ENCODE data around the gene FGF9. TPM values are rescaled to one million over a fixed set of nuclear protein-coding genes. Genes with fewer than 3 reads are reported as not detected.
A peak's percentile ranks its signal among the peaks of the same experiment; 100 is the strongest.

Gene FGF9
- total and polyA plus RNA-seq, 2 donors (not counting 1 experiment from before 2014, with no cell fraction given), result 0.13 to 3.0 TPM

GRCh38 chr13:21668732-21669275 is 2.1 kb upstream of the FGF9 start:
- Mint-ChIP-seq H3K27me3 (peaks cover 46% of the 10 kb centered on the region), H3K9me3 (ENCODE audit: insufficient read depth) (no peaks in the 10 kb centered on the region), H3K4me3 (peak overlapping the region; percentile 92), H3K27ac (no peak overlapping the region), H3K4me1 (peaks cover 41% of the 10 kb centered on the region)
- DNase-seq (no peak), ATAC-seq (ENCODE audit: low read depth) (no peak)
- intact Hi-C loops (cut with micrococcal nuclease), result loop anchor here (10.0 kb wide), 1 partner anchor 176 kb away; no protein-coding TSS in a partner anchor
- peaks cover 0 to 55% (median 37%) of the 10 kb centered on the region in 4 experiments for H3K27me3 ChIP-seq (replicated peaks in 1 of 4; ENCODE audit: control extremely low read depth in 1 of 4, control insufficient read depth in 3 of 4, insufficient read depth in 4 of 4, low read length in 3 of 4)
- peak overlapping the region; percentile 93 for H2AFZ ChIP-seq (ENCODE audit: insufficient read depth, low read depth, low read length, poor library complexity, severe bottlenecking)
- no peaks in the 10 kb centered on the region for H3K79me2 ChIP-seq (ENCODE audit: control insufficient read depth, insufficient read depth, low read length)
- peaks cover 35 to 43% of the 10 kb centered on the region in 2 donors for H3K4me1 ChIP-seq (ENCODE audit: control insufficient read depth in 2 of 2, insufficient read depth in 2 of 2, low read length in 2 of 2)
- ChIA-PET POLR2A (interaction anchor here (0.6 to 3.4 kb wide), 4 partner anchors 65 to 445 kb away, joined by 3 to 16 read pairs (median 3); partner anchors contain the start of gene MICU2), CTCF (interaction anchor here (0.9 to 4.5 kb wide), 5 partner anchors 9 to 1910 kb away, joined by 3 to 23 read pairs (median 4); partner anchors contain the start of gene MICU2)
- H3K4me3 ChIP-seq (ENCODE audit: control extremely low read depth in 1 of 5, extremely low read depth in 1 of 5, insufficient read depth in 1 of 5, low read depth in 2 of 5, low read length in 4 of 5), result peak overlapping the region; percentile 39 to 77 (median 72)
- H3K9me3 ChIP-seq (ENCODE audit: control extremely low read depth in 1 of 3, control insufficient read depth in 2 of 3, insufficient read depth in 1 of 3, low read length in 2 of 3), result peaks cover 0 to 26% (median 0%) of the 10 kb centered on the region in 3 donors
- no peaks in the 10 kb centered on the region for H4K20me1 ChIP-seq (ENCODE audit: control insufficient read depth, insufficient read depth, low read length, poor library complexity, severe bottlenecking)
- no peak for TF ChIP-seq EZH2 (IDR thresholded peaks at IDR 0.05; ENCODE audit: borderline replicate concordance, insufficient read depth, low read depth, low read length, poor library complexity, severe bottlenecking)
- no peak for TF ChIP-seq CTCF (IDR thresholded peaks at IDR 0.05)
- H3K9ac ChIP-seq (ENCODE audit: low read length), result peak overlapping the region; percentile 76
- H3K27ac ChIP-seq (ENCODE audit: low read length in 2 of 2), result no peak overlapping the region
- no peaks in the 10 kb centered on the region for H3K36me3 ChIP-seq (replicated peaks in 1 of 2; ENCODE audit: control extremely low read depth in 1 of 2, control insufficient read depth in 1 of 2, extremely low read depth in 1 of 2, insufficient read depth in 2 of 2, low read length in 1 of 2)
- peak overlapping the region; percentile 100 for H3K4me2 ChIP-seq (replicated peaks; ENCODE audit: low read depth, low read length, poor library complexity, severe bottlenecking)
- WGBS (ENCODE audit: insufficient coverage), result 12% methylated on average over 18 of the region's 23 CpGs
